H9 (cell line): ENCODE data around the gene DCAF15. TPM values are rescaled to one million over a fixed set of nuclear protein-coding genes. Genes with fewer than 3 reads are reported as not detected.
A peak's percentile ranks its signal among the peaks of the same experiment; 100 is the strongest.

Experiments
- DNase-seq: peaks from one replicate; pipeline ENCODE4 v3.0.0-alpha.2; 2017
- H2AFZ ChIP-seq: one replicate; pipeline ENCODE4 v1.6.1; 2013; ENCODE audit warnings: mild to moderate bottlenecking, low read length, control low read depth, moderate library complexity
- H2AK5ac ChIP-seq: 2 replicates; pipeline ENCODE4 v1.6.1; 2013; ENCODE audit warnings: low read length, control low read depth, mixed read lengths; ENCODE audit not compliant: insufficient read length
- H2BK120ac ChIP-seq: one replicate; pipeline ENCODE4 v1.6.1; 2013; ENCODE audit warnings: low read depth, mild to moderate bottlenecking, low read length, control low read depth, inconsistent platforms; ENCODE audit not compliant: poor library complexity, severe bottlenecking
- H2BK12ac ChIP-seq: 2 replicates; pipeline ENCODE4 v1.6.1; 2013; ENCODE audit warnings: low read length, control low read depth, mixed read lengths, low read depth; ENCODE audit not compliant: insufficient read length
- H2BK15ac ChIP-seq: 2 replicates; pipeline ENCODE4 v1.6.1; 2013; ENCODE audit warnings: low read depth, low read length, control low read depth
- H2BK20ac ChIP-seq: one replicate; pipeline ENCODE4 v1.6.1; 2013; ENCODE audit warnings: low read depth, mild to moderate bottlenecking, low read length, control low read depth, inconsistent platforms; ENCODE audit not compliant: poor library complexity, severe bottlenecking
- H2BK5ac ChIP-seq: 2 replicates; pipeline ENCODE4 v1.6.1; 2013; ENCODE audit warnings: low read length, control low read depth, mixed read lengths; ENCODE audit not compliant: insufficient read length
- H3K14ac ChIP-seq: 2 replicates; pipeline ENCODE4 v1.6.1; 2013; ENCODE audit warnings: low read length, control low read depth; ENCODE audit not compliant: insufficient read depth
- H3K18ac ChIP-seq: 2 replicates; pipeline ENCODE4 v1.6.1; 2013; ENCODE audit warnings: low read depth, mild to moderate bottlenecking, mixed read lengths, low read length, control low read depth; ENCODE audit not compliant: insufficient read length
- H3K23ac ChIP-seq: 2 replicates; pipeline ENCODE4 v1.6.1; 2013; ENCODE audit warnings: low read length, control low read depth, mixed read lengths, low read depth; ENCODE audit not compliant: insufficient read length
- H3K23me2 ChIP-seq: 2 replicates; pipeline ENCODE4 v1.6.1; 2013; ENCODE audit warnings: low read depth, mild to moderate bottlenecking, mixed read lengths, low read length, control low read depth; ENCODE audit not compliant: insufficient read length, poor library complexity, severe bottlenecking
- H3K27ac ChIP-seq: 2 replicates; pipeline ENCODE4 v1.5.1; 2013; ENCODE audit warnings: low read length, control low read depth, mixed read lengths, low read depth; ENCODE audit not compliant: insufficient read length
- H3K27me3 ChIP-seq: 2 replicates; pipeline ENCODE4 v1.6.1; 2013; ENCODE audit warnings: low read length, control low read depth, inconsistent platforms; ENCODE audit not compliant: insufficient read depth
- H3K4ac ChIP-seq: 2 replicates; pipeline ENCODE4 v1.6.1; 2013; ENCODE audit warnings: low read depth, mild to moderate bottlenecking, control low read depth, inconsistent platforms, low read length, moderate library complexity
- H3K4me1 ChIP-seq: 2 replicates; pipeline ENCODE4 v1.6.1; 2013; ENCODE audit warnings: low read length, control low read depth, inconsistent platforms; ENCODE audit not compliant: insufficient read depth
- H3K4me2 ChIP-seq: 2 replicates; pipeline ENCODE4 v1.6.1; 2013; ENCODE audit warnings: low read length, control low read depth, mixed read lengths; ENCODE audit not compliant: insufficient read length, insufficient read depth
- H3K56ac ChIP-seq: 2 replicates; pipeline ENCODE4 v1.6.1; 2013; ENCODE audit warnings: low read depth, mild to moderate bottlenecking, mixed read lengths, low read length, control low read depth; ENCODE audit not compliant: insufficient read length
- H3K79me1 ChIP-seq: 2 replicates; pipeline ENCODE4 v1.6.1; 2013; ENCODE audit warnings: low read depth, mild to moderate bottlenecking, moderate library complexity, low read length, control low read depth, inconsistent platforms; ENCODE audit not compliant: insufficient read depth, poor library complexity, severe bottlenecking
- H3K79me2 ChIP-seq: 2 replicates; pipeline ENCODE4 v1.6.1; 2013; ENCODE audit warnings: low read length, control low read depth, inconsistent platforms; ENCODE audit not compliant: insufficient read depth
- H3K9ac ChIP-seq: 2 replicates; pipeline ENCODE4 v1.6.1; 2013; ENCODE audit warnings: low read length, control low read depth, mixed read lengths; ENCODE audit not compliant: insufficient read length; ENCODE audit errors: extremely low read depth
- H3K9me3 ChIP-seq: one replicate; pipeline ENCODE4 v1.6.1; 2013; ENCODE audit warnings: low read depth, low read length, inconsistent platforms; ENCODE audit not compliant: control insufficient read depth
- H3T11ph ChIP-seq: one replicate; pipeline ENCODE4 v1.6.1; 2013; ENCODE audit warnings: mild to moderate bottlenecking, low read length, control low read depth, inconsistent platforms
- H4K20me1 ChIP-seq: one replicate; pipeline ENCODE4 v1.6.1; 2013; ENCODE audit not compliant: control insufficient read depth, insufficient read length, insufficient read depth
- H4K5ac ChIP-seq: 2 replicates; pipeline ENCODE4 v1.6.1; 2013; ENCODE audit warnings: low read depth, mild to moderate bottlenecking, mixed read lengths, low read length, control low read depth; ENCODE audit not compliant: insufficient read length
- H4K8ac ChIP-seq: replicated peaks from 2 replicates; pipeline ENCODE4 v1.6.1; 2013; ENCODE audit warnings: low read length, control low read depth, mixed read lengths, low read depth; ENCODE audit not compliant: insufficient read length
- H4K91ac ChIP-seq: 2 replicates; pipeline ENCODE4 v1.6.1; 2013; ENCODE audit warnings: low read depth, mild to moderate bottlenecking, moderate library complexity, mixed read lengths, low read length, control low read depth; ENCODE audit not compliant: insufficient read length
- H3K27ac Mint-ChIP-seq, 3 experiments: 2 replicates in 2 of 3; 3 replicates in 1 of 3; pipeline ENCODE4 v1.8.0; 2020 to 2021; ENCODE audit warnings: mixed read lengths in 3 of 3, mild to moderate bottlenecking in 1 of 3, moderate library complexity in 1 of 3
- H3K27me3 Mint-ChIP-seq: 2 replicates; pipeline ENCODE4 v1.8.0; 2021; ENCODE audit warnings: low read depth, mild to moderate bottlenecking, moderate library complexity, mixed read lengths
- H3K36me3 Mint-ChIP-seq, 3 experiments: 2 replicates in 2 of 3; 3 replicates in 1 of 3; pipeline ENCODE4 v1.8.0; 2020 to 2021; ENCODE audit warnings: low read depth in 3 of 3, mixed read lengths in 3 of 3; ENCODE audit not compliant: insufficient read depth in 1 of 3
- H3K4me1 Mint-ChIP-seq, 2 experiments: 2 replicates each; pipeline ENCODE4 v1.8.0; 2020; ENCODE audit warnings: mixed read lengths in 2 of 2
- H3K4me3 Mint-ChIP-seq, 2 experiments: 2 replicates in 1 of 2; 3 replicates in 1 of 2; pipeline ENCODE4 v1.8.0; 2020 to 2021; ENCODE audit warnings: mild to moderate bottlenecking in 2 of 2, mixed read lengths in 2 of 2, moderate library complexity in 1 of 2
- H3K9me3 Mint-ChIP-seq, 2 experiments: 2 replicates in 1 of 2; 3 replicates in 1 of 2; pipeline ENCODE4 v1.8.0; 2020; ENCODE audit warnings: mild to moderate bottlenecking in 2 of 2, mixed read lengths in 2 of 2, moderate library complexity in 1 of 2
- CTCF ChIP-seq: fragments of 200-600 bp; sonication (generic); conservative IDR thresholded peaks from 3 replicates; pipeline ENCODE4 v1.8.0; 2021; ENCODE audit warnings: antibody characterized with exemption, mild to moderate bottlenecking
- WGBS: extraction: QIAGEN DNeasy Blood & Tissue Kit; methylation state at CpG from one replicate; pipeline ENCODE4 v1.1.7; 2013; ENCODE audit warnings: missing lambda C conversion rate, low lambda C conversion rate, mixed read lengths; ENCODE audit not compliant: insufficient read length; ENCODE audit errors: extremely low coverage; 5-methylcytosine and 5-hydroxymethylcytosine counted together
- total RNA-seq: library from RNA; stranded (reverse); gene quantifications from 2 replicates; pipeline ENCODE4 v1.2.1, GENCODE V29; 2021

DCAF15 gene
- total RNA-seq, 1 experiment from 2014 or later, result 82.5 TPM

GRCh38 chr19:14003251-14004055, 51.1 kb downstream of the DCAF15 start:
- no peak overlapping the region for H4K5ac ChIP-seq
- no peak overlapping the region for H2AFZ ChIP-seq
- H2BK12ac ChIP-seq, result no peak overlapping the region
- no peak overlapping the region for H3K4me2 ChIP-seq
- Mint-ChIP-seq H3K27me3 (no peaks in the 10 kb centered on the region; the same call in 1 of the 2 replicates), H3K9me3 (peaks cover 5 to 9% of the 10 kb centered on the region in 2 experiments; a peak in 3 of 5 replicates), H3K4me3 (no peak overlapping the region), H3K4me1 (peaks cover 13 to 14% of the 10 kb centered on the region in 2 experiments; a peak in 3 of 4 replicates), H3K36me3 (peaks cover 6 to 20% (median 12%) of the 10 kb centered on the region in 3 experiments; a peak in 6 of 7 replicates), H3K27ac (peak overlapping the region in 2 of 3 experiments; percentile 24 to 87; a peak in 2 of 7 replicates)
- no peak overlapping the region for H3K23ac ChIP-seq
- no peak for TF ChIP-seq CTCF
- no peak overlapping the region for H2BK5ac ChIP-seq
- no peak overlapping the region for H3T11ph ChIP-seq
- H3K79me1 ChIP-seq, result no peaks in the 10 kb centered on the region
- H3K27me3 ChIP-seq, result no peaks in the 10 kb centered on the region
- no peaks in the 10 kb centered on the region for H3K23me2 ChIP-seq
- no peak for DNase-seq
- no peak overlapping the region for H2BK15ac ChIP-seq
- H2BK120ac ChIP-seq, result no peak overlapping the region
- no peak overlapping the region for H3K27ac ChIP-seq
- no peak overlapping the region for H2BK20ac ChIP-seq
- no peaks in the 10 kb centered on the region for H4K20me1 ChIP-seq
- no peak overlapping the region for H3K4ac ChIP-seq
- no peak overlapping the region for H3K18ac ChIP-seq
- no peak overlapping the region for H4K91ac ChIP-seq
- no peak overlapping the region for H3K14ac ChIP-seq
- H4K8ac ChIP-seq, result no peak overlapping the region
- no peak overlapping the region for H3K56ac ChIP-seq
- WGBS, result no CpG with 5 or more reads among the region's 10 CpGs
- peak overlapping the region; percentile 13 for H3K9ac ChIP-seq
- no peaks in the 10 kb centered on the region for H3K9me3 ChIP-seq
- no peak overlapping the region for H2AK5ac ChIP-seq
- H3K4me1 ChIP-seq, result no peaks in the 10 kb centered on the region
- no peaks in the 10 kb centered on the region for H3K79me2 ChIP-seq
